OCI-LY7 (cell line): ENCODE results near the gene KCNH1. TPM values are rescaled to one million over a fixed set of nuclear protein-coding genes. Genes with fewer than 3 reads are reported as not detected.
"Not testable (repeated sequence)": the region's sequence is repeated elsewhere in the genome, so short reads cannot be mapped to it uniquely, and the experiment has no call there.

Experiments
- BruUV-seq: library from RNA; stranded (reverse); fragments of 400-500 nt; replicated peaks from 2 replicates; lab custom pipeline; 2021; lab: Mats Ljungman, UMichigan
- CTCF ChIA-PET: fragments of 300-600 bp; sonication (Branson Sonifier 250); formaldehyde crosslinking; loops from one replicate; lab custom pipeline; 2022; ENCODE audit warnings: antibody characterized with exemption; ENCODE audit not compliant: unreplicated experiment; lab: Charles Lee
- POLR2A ChIA-PET: fragments of 300-600 bp; sonication (Branson Sonifier 250); formaldehyde crosslinking; loops from one replicate; lab custom pipeline; 2022; ENCODE audit warnings: antibody characterized with exemption; lab: Charles Lee
- DNase-seq: peaks from one replicate; pipeline ENCODE4 v3.0.0-alpha.2; 2015; ENCODE audit warnings: low spot score
- H2AFZ ChIP-seq: fragments of 200-600 bp; sonication (generic), shearing (Covaris generic); 2 replicates; pipeline ENCODE4 v1.6.1; 2014; ENCODE audit warnings: mild to moderate bottlenecking, antibody characterized with exemption, low read length, moderate library complexity
- H3K27ac ChIP-seq: fragments of 200-600 bp; sonication (generic); 2 replicates; pipeline ENCODE4 v1.5.1; 2014; ENCODE audit warnings: mixed run types, low read depth, mild to moderate bottlenecking, moderate library complexity, low read length, inconsistent platforms; ENCODE audit not compliant: poor library complexity, severe bottlenecking
- H3K36me3 ChIP-seq: fragments of 200-600 bp; sonication (generic); 2 replicates; pipeline ENCODE4 v1.6.1; 2014; ENCODE audit warnings: mild to moderate bottlenecking, antibody characterized with exemption, low read length, moderate library complexity, mixed read lengths; ENCODE audit not compliant: insufficient read depth
- H3K4me1 ChIP-seq: fragments of 200-600 bp; sonication (generic); 2 replicates; pipeline ENCODE4 v1.5.1; 2014; ENCODE audit warnings: mild to moderate bottlenecking, low read length; ENCODE audit not compliant: insufficient read depth, poor library complexity, severe bottlenecking
- H3K4me2 ChIP-seq: fragments of 200-600 bp; sonication (generic); 2 replicates; pipeline ENCODE4 v1.6.1; 2014; ENCODE audit warnings: mild to moderate bottlenecking, low read length
- H3K4me3 ChIP-seq: fragments of 200-600 bp; sonication (generic); 2 replicates; pipeline ENCODE4 v1.5.1; 2014; ENCODE audit warnings: mild to moderate bottlenecking, low read depth, low read length; ENCODE audit not compliant: poor library complexity, severe bottlenecking
- H3K79me2 ChIP-seq: fragments of 200-600 bp; sonication (generic); 2 replicates; pipeline ENCODE4 v1.6.1; 2016; ENCODE audit warnings: low read depth, mild to moderate bottlenecking, low read length, moderate library complexity, mixed read lengths; ENCODE audit not compliant: insufficient read depth
- H3K9me2 ChIP-seq: fragments of 200-600 bp; sonication (generic); 2 replicates; pipeline ENCODE4 v1.6.1; 2016; ENCODE audit warnings: mild to moderate bottlenecking, low read length, mixed read lengths; ENCODE audit not compliant: insufficient read depth
- H3K9me3 ChIP-seq: fragments of 200-600 bp; sonication (generic); 2 replicates; pipeline ENCODE4 v1.6.1; 2014; ENCODE audit warnings: mild to moderate bottlenecking, mixed run types, low read length, mixed read lengths
- H4K20me1 ChIP-seq: fragments of 200-600 bp; sonication (generic); 2 replicates; pipeline ENCODE4 v1.6.1; 2014; ENCODE audit warnings: mild to moderate bottlenecking, antibody characterized with exemption, low read length, moderate library complexity, mixed read lengths; ENCODE audit not compliant: insufficient read depth
- CTCF ChIP-seq: fragments of 200-600 bp; sonication (generic); conservative IDR thresholded peaks from 2 replicates; pipeline ENCODE4 v1.5.1; 2014; ENCODE audit warnings: mild to moderate bottlenecking, antibody characterized with exemption, low read length, moderate library complexity, mixed read lengths
- EZH2phosphoT487 ChIP-seq: fragments of 200-600 bp; sonication (generic); IDR thresholded peaks from 2 replicates; pipeline ENCODE4 v1.6.1; 2018; ENCODE audit warnings: low read depth, borderline replicate concordance, mild to moderate bottlenecking, mixed run types, antibody characterized with exemption, low read length, moderate library complexity, mixed read lengths
- intact Hi-C: fragments of 100-400 bp; cut with micrococcal nuclease; formaldehyde crosslinking; loops from one replicate; pipeline ENCODE4 v1.10.0; 2022; ENCODE audit not compliant: unreplicated experiment
- total RNA-seq, 2 experiments: library from RNA; depleted of rRNA in 1 of 2; stranded (reverse); fragments of >200 nt in 1 of 2; shearing (Covaris generic) in 1 of 2; gene quantifications; 2 replicates each; pipeline ENCODE4 v1.2.3, GENCODE V29; 2014 to 2022

The KCNH1 gene
- total RNA-seq, 2 experiments from 2014 or later: not detected

DNA sequence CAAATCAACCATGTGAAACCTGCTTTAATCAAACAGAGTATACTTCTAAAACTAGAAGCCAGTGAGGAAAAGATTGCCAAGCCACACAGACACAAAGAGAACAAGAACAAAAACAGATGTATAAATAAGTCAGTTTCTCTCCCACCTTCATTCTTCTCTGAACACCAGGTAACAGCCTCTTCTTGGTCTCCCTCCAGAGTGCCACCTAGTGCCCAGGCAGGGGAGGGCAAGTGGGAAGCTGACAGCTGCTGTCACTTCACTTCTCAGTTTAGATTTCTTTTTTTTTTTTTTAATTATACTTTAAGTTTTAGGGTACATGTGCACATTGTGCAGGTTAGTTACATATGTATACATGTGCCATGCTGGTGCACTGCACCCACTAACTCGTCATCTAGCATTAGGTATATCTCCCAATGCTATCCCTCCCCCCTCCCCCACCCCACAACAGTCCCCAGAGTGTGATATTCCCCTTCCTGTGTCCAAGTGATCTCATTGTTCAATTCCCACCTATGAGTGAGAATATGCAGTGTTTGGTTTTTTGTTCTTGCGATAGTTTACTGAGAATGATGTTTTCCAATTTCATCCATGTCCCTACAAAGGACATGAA, 183.9 kb downstream of the KCNH1 start:
- CTCF ChIA-PET, H2AFZ ChIP-seq, H3K4me1 ChIP-seq, BruUV-seq, H4K20me1 ChIP-seq, H3K4me3 ChIP-seq, H3K79me2 ChIP-seq, H3K9me3 ChIP-seq, H3K27ac ChIP-seq, H3K36me3 ChIP-seq, POLR2A ChIA-PET, H3K9me2 ChIP-seq, H3K4me2 ChIP-seq: not testable (repeated sequence)
- TF ChIP-seq CTCF: peak; percentile 74
- intact Hi-C loops: loop anchor here (10.0 kb wide), 1 partner anchor 365 kb away; no protein-coding TSS in a partner anchor
- DNase-seq: peak; percentile 32

DNA sequence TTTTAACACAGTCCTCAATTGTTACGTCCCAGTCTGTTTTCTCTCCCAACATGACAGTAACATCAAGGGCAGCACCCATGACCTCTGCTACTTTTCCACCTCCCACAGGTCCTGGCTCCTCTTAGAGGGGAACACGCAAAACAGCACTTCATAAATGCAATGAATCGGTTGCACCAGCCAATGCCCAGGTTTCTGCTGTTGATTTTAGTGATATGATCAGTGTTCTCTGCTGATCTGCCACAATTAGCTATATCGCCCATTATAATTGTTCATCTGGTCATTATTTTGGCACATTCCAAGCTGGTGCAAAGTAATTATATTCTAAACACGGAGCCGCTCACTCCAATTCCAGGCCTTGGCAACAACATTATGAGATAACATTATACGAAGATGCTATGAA, 184.5 kb downstream of the KCNH1 start:
- no peaks in the 10 kb centered on the region for H3K9me2 ChIP-seq
- ChIA-PET CTCF (no interaction called here), POLR2A (no interaction called here)
- no peaks in the 10 kb centered on the region for H3K79me2 ChIP-seq
- no peak overlapping the region for H3K4me2 ChIP-seq
- no peak for DNase-seq
- no peaks in the 10 kb centered on the region for H3K36me3 ChIP-seq
- no peak overlapping the region for H3K4me3 ChIP-seq
- intact Hi-C loops: loop anchor here (10.0 kb wide), 1 partner anchor 365 kb away; no protein-coding TSS in a partner anchor
- no TSS peak for BruUV-seq
- TF ChIP-seq CTCF (no peak), EZH2phosphoT487 (no peak)
- no peaks in the 10 kb centered on the region for H3K9me3 ChIP-seq
- no peaks in the 10 kb centered on the region for H3K4me1 ChIP-seq
- no peak overlapping the region for H3K27ac ChIP-seq
- H4K20me1 ChIP-seq: no peaks in the 10 kb centered on the region
- H2AFZ ChIP-seq: no peak overlapping the region

GRCh38 chr1:210949039-210949438, 184.9 kb downstream of the KCNH1 start:
- ChIA-PET POLR2A (interaction anchor here (0.7 kb wide), 2 partner anchors 40 to 188 kb away, joined by 3 read pairs; no protein-coding TSS in a partner anchor), CTCF (no interaction called here)
- no peaks in the 10 kb centered on the region for H3K9me2 ChIP-seq
- H3K9me3 ChIP-seq: no peaks in the 10 kb centered on the region
- no peak overlapping the region for H3K4me3 ChIP-seq
- no peak overlapping the region for H3K27ac ChIP-seq
- TF ChIP-seq CTCF: no peak
- TF ChIP-seq EZH2phosphoT487: no peak
- no peaks in the 10 kb centered on the region for H3K4me1 ChIP-seq
- H4K20me1 ChIP-seq: no peaks in the 10 kb centered on the region
- H2AFZ ChIP-seq: no peak overlapping the region
- intact Hi-C loops: loop anchor here (10.0 kb wide), 1 partner anchor 364 kb away; no protein-coding TSS in a partner anchor
- no peaks in the 10 kb centered on the region for H3K36me3 ChIP-seq
- BruUV-seq: no TSS peak
- H3K79me2 ChIP-seq: no peaks in the 10 kb centered on the region
- no peak overlapping the region for H3K4me2 ChIP-seq
- no peak for DNase-seq
